Hematopoietic multipotent progenitor cell treated with erythropoietin and hydrocortisone succinate and interleukin-3 and kit ligand, for 6 days (in vitro differentiated cells): ENCODE data around the gene PLXNA4.

ENCODE experiments used
- DNase-seq: peaks from one replicate; pipeline ENCODE4 v3.0.0-alpha.2; 2015

The PLXNA4 gene

DNA sequence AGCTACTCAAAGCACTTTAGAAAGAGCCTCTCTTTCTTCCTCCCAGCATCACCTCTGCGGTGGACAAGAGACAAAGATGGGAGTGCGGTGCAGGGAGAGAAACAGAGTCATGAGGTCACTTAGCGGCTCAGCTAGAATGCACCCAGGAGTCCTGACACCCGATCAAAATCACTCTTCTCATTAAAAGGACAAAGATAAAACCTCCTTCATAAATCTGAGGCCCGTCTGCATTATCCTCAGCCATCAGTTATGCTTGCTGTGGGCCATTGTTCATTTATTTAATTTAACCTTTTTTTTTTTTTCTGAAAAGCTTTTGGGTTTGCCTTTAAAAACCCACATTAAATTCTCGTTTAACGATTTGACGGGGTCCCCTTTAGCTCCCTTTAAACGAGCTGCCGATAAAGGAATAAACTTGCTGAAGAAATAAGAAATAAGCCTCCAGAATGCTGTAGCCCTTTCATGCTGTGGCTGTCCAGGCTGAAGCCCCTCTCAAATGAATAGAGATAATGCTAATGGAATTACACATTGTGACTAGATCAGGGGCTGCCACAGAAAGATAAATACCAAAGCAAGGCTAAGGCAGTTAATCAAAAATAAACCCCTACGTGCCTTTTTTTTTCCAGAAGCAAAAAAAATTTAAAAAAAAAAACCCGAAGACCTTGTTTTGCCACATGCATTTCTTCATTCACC lies 16.1 kb upstream of the PLXNA4 start:
- DNase-seq, result no peak

DNA sequence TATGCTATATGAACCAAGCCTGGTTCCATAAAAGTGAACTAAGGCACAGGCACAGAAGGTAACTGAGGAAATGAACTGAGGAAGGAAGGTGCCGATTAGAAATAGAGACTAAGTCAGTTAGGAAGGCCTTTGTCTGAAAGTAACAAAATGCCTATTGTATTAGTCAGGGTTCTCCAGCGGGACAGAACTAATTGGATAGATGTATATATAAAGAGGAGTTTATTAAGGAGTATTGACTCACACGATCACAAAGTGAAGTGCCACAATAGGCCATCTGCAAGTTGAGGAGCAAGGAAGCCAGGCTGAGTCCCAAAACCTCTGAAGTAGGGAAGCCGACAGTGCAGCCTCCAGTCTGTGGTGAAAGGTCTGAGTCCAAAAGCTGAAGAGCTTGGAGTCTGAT lies 13.9 kb upstream of the PLXNA4 start:
- DNase-seq, result no peak

DNA sequence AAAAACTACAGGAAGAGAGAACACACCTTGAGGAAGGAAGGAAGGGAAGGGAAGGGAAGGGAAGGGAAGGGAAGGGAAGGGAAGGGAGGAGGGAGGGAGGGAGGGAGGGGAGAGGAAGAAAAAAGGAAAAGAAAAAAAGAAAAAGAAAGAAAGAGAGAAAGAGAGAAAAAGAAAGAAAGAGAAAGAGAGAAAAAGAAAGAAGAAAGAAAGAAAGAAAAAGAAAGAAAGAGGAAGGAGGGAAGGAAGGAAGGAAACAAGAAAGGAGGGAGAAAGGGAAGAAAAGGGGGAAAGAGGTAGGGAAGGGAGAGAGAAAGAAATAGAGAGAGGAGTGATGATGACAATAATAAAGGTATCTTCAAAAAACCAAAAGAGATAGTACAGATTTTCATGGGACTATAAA lies 12.3 kb upstream of the PLXNA4 start:
- no peak for DNase-seq

GRCh38 chr7:132584796-132585494 lies 8.7 kb upstream of the PLXNA4 start:
- no peak for DNase-seq

GRCh38 chr7:132581431-132581830 lies 5.2 kb upstream of the PLXNA4 start:
- no peak for DNase-seq

GRCh38 chr7:132580717-132581285 lies 4.5 kb upstream of the PLXNA4 start:
- DNase-seq, result peak; percentile 83

GRCh38 chr7:132580277-132580676 lies 4.0 kb upstream of the PLXNA4 start:
- DNase-seq, result peak; percentile 39

- DNase-seq, result no peak
Measured at GRCh38 chr7:132579260-132579899, 3.1 kb upstream of the PLXNA4 start.

DNA sequence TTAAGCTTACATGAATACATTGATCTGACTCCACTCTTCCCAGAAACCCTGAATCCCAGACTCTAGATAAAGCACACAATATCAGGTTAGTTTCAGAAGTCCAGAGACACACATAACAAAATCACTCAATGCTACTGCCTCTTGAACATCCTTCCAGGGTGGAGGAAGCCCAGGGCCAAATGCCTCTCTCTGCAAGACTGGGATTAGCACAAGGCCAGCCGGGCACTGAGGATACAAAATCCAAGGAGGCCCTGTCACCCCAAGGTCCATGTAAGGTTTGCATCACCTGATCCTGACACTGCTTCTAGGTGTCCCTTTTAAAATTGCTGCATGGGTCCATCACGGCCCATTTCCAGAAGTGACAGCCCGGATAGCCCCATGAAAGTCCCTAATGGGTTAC lies 2.6 kb upstream of the PLXNA4 start:
- DNase-seq, result no peak

- DNase-seq, result no peak
Measured at GRCh38 chr7:132578050-132578370, 1.7 kb upstream of the PLXNA4 start.

DNA sequence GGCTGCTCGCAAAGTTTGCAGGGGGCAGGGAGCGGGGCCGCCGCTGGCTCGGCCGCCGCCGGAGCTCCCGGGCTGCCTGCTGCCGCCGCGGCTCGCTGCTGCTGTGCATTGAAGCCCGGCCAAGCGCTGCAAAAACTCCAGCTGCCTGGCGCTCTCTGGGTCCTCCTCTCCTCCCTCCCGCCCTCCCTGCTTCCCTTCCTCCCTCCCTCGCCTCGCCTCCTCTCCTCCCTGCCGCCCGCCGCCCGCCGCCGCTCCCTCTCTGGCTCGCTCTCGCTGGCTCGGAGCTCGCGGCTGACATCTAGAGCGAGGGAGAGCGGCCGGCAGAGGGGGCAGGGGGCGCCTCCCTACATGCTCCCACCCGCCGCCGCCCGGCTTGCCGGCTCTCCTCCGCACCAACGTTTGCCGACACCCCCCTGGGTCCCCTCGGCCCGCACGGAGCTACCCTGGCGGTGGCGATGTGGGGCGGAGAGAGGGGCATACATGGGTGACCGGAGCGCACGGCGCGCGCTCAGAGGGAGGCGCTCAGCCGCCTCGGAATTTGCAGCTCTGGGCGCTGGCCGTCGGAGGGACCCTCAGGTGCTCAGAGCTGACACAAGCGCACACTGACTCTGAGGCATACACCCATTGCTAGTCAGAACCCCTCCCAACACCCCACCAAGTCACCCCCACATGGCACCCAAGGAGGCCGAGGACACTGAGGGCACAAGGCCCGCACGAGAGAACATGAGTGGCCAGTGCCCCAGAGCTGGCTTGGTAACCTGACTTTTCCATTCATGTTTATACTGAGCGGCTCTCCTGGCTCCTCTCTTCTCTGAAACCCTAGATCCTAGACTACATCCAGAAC lies 1.2 kb upstream of the PLXNA4 start:
- DNase-seq, result peak; percentile 36

DNA sequence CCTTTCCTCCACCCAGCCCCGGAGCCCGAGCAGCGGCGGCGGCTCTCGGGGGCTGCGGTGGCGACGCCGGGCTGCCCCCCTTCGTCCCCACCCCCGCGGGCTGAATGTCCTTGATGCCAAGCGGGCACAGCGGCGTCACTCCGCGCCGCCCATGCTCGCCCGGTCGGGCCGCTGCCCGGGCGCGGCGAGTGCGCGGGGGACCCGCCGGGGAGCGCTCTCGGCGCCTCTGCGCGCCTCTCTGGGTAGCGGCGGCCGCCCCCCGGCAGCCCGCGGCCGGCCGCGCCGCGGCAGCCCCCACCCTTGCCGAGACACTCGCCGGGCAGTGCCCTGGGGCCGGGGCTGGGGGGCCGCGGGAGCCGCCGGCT lies 433 bp upstream of the PLXNA4 start:
- no peak for DNase-seq

DNA sequence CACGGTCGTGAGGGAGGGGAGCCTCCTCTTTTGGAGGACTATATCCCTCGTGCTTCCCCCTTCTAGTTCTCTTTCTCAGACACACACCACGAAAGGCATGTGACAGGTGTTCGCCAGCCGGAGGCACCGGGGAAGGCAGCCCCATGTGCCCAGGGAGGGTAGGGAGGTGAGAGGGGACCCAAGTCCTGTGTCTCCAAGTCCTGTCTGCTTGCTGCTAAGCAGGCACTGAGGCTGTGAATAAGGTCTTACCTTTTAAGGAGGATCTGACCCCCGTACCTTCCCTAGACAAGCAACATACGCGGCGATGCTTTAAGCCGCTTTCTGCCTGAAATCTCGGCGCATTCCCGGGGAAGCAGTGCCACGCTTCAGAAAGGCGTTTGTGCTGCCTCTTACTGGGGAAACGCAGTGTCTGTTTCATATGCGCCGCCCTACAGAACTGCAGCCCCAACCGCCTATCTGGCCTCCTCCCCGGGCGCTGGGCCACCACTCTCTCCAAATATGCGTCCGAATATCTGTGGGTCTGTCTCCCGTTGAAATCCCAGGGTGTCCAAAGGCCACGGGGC lies 770 bp downstream of the PLXNA4 start:
- peak; percentile 40 for DNase-seq

DNA sequence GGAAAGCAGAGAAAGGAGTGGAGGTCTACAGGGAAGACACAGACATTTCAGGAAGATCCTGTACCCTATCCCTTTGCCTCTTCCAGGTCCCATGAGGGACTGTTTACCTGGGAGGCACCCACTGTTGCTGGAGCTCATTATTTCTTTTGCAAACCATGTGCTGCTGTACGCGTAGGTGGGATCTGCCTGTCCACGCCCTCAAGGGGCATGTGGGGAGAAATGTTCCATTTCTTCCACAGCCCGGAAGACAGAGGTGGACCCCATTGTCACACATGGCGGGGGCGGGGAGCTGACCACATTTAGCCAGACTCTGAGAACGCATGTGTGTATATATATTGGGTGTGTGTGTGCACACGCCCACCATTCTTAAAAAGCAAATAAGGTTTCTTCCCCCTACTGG lies 2.0 kb downstream of the PLXNA4 start:
- no peak for DNase-seq

- DNase-seq, result no peak
Measured at GRCh38 chr7:132573251-132573955, 2.9 kb downstream of the PLXNA4 start.

DNA sequence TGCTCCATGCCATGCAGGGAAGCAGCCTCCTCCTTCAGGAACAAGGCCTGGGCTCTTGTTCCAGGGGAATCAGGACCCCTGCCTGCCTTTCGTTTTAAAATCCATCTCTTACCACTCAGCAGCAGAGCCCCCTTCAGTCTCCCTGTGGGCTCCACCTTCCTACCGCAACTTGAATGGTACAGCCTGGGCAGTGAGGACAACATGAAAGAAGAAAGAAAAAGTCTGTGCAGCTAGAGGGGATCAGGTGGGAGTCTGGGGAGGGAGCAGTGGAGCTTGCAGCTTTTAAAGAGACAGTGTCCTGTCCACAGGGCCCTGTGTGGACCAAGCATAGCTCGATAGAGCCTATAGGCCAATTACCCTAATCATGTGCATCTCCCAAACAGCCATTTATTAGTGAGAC lies 3.7 kb downstream of the PLXNA4 start:
- no peak for DNase-seq

GRCh38 chr7:132571970-132572369 lies 4.3 kb downstream of the PLXNA4 start:
- DNase-seq, result no peak

DNA sequence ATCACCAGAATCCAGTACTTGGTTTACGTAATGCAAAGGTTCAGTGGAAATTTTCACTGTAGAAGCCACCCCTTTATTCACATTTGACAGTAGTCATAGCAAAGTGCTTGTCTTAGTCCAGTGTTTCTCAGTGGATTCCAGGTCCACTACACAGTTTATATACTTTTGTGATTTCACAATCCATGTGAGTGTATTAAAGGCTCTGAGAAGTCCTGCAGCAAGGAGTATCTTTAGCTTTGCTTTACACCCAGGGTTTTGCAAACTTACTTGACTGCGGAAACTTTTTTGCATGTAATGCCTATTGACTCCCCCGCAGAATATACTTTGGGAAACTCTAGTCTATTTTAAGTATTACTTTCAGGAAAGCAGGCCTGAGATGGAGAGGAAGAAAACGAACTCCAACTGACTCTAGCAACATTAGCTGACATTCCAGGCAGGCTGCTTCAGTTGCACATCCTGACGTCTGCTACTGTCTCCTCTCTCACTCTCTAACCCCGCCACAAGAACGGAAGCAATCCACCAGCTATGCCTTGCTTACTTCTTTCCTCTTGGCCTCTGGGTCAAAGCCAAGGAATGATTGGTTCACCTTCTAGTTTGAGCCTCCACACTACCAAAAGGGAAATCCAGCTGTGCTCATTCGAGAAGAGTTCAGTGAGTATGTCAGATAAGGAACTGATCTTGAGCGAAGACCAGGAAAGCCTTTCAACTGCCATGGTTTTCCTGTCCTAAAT lies 6.2 kb downstream of the PLXNA4 start:
- DNase-seq, result no peak

- DNase-seq, result no peak
Measured at GRCh38 chr7:132568962-132569361, 7.3 kb downstream of the PLXNA4 start.

- no peak for DNase-seq
Measured at GRCh38 chr7:132565885-132566284, 10.4 kb downstream of the PLXNA4 start.

DNA sequence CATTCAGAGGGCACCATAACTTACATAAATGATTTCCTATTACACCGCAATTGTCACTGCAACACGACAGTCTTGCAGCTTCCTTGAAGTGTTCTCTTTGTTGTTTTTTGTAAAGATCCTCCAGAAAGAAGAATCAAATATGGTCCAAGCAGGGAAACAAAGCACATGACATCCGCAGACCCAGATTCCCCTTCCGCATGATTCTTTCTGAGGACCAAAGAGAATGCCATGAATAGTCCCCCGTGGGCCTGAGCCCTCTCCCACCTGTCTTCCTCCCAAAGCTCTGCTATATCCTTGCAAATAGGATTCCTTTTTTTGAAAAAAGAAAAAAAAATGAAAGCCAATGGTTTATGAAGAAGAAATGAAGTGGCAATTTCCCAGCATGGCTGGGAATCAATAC lies 10.8 kb downstream of the PLXNA4 start:
- no peak for DNase-seq

GRCh38 chr7:132564849-132565248 lies 11.4 kb downstream of the PLXNA4 start:
- no peak for DNase-seq
